Suppressor macrophage treated with lipopolysaccharide for 4 hours (primary cell): ENCODE measurements around the gene MBLAC1.
A peak's percentile ranks its signal among the peaks of the same experiment; 100 is the strongest.

Experiments used
- DNase-seq: peaks from one replicate; pipeline ENCODE4 v3.0.0-alpha.2; 2020

Gene MBLAC1

GRCh38 chr7:100098913-100099312 lies 27.9 kb upstream of the MBLAC1 start:
- no peak for DNase-seq

GRCh38 chr7:100099452-100099851 lies 27.3 kb upstream of the MBLAC1 start:
- no peak for DNase-seq

- DNase-seq = peak; percentile 97
These were observed 26.2 kb upstream of the MBLAC1 start for GRCh38 chr7:100100420-100101015.

GRCh38 chr7:100101016-100101862 lies 25.5 kb upstream of the MBLAC1 start, which contains the start of the genes AP4M1 and MCM7:
Gene AP4M1 (plus strand): TSS chr7:100101643. CDS start chr7:100101715, 72 bp downstream.
Gene MCM7 (minus strand): TSS chr7:100101397. CDS start chr7:100101294, 103 bp downstream.
- peak; percentile 99 for DNase-seq

- no peak for DNase-seq
These were observed 23.6 kb upstream of the MBLAC1 start for GRCh38 chr7:100102950-100103840.

GRCh38 chr7:100105534-100105933 lies 21.2 kb upstream of the MBLAC1 start:
- DNase-seq = no peak

GRCh38 chr7:100106633-100107032 lies 20.1 kb upstream of the MBLAC1 start:
- no peak for DNase-seq

- DNase-seq = no peak
These were observed 19.5 kb upstream of the MBLAC1 start for GRCh38 chr7:100107125-100107737.

- no peak for DNase-seq
These were observed 18.9 kb upstream of the MBLAC1 start for GRCh38 chr7:100107890-100108289.

- DNase-seq = no peak
These were observed 17.1 kb upstream of the MBLAC1 start for GRCh38 chr7:100109521-100110163.

- DNase-seq = no peak
These were observed 15.6 kb upstream of the MBLAC1 start for GRCh38 chr7:100111156-100111555.

- DNase-seq = no peak
These were observed 14.9 kb upstream of the MBLAC1 start for GRCh38 chr7:100111914-100112313.

- DNase-seq = no peak
These were observed 11.7 kb upstream of the MBLAC1 start for GRCh38 chr7:100115026-100115425.

- no peak for DNase-seq
These were observed 8.2 kb upstream of the MBLAC1 start for GRCh38 chr7:100118388-100119071.

GRCh38 chr7:100119072-100119969 lies 7.4 kb upstream of the MBLAC1 start, which contains the start of the genes CNPY4 and TAF6:
Gene CNPY4 (plus strand): TSS chr7:100119634. CDS start chr7:100119745, 111 bp downstream.
Gene TAF6 (minus strand): TSS chr7:100119358. CDS start chr7:100114209, 5,149 bp downstream.
- peak; percentile 97 for DNase-seq

GRCh38 chr7:100119970-100120732 lies 6.6 kb upstream of the MBLAC1 start:
- DNase-seq = peak; percentile 40

GRCh38 chr7:100120733-100121036 lies 6.1 kb upstream of the MBLAC1 start:
- DNase-seq = no peak

- DNase-seq = no peak
These were observed 4.7 kb upstream of the MBLAC1 start for GRCh38 chr7:100122067-100122466.

GRCh38 chr7:100122568-100122967 lies 4.2 kb upstream of the MBLAC1 start:
- no peak for DNase-seq
